Prostate gland (tissue), 2 donors: ENCODE measurements around the gene DCTD.

Experiments used
- CTCF ChIP-seq, 4 experiments: fragments of 200-600 bp in 2 of 4; fragments of 450-650 bp in 2 of 4; sonication (generic) in 2 of 4; IDR thresholded peaks; 1 replicate in 3 of 4; 2 replicates in 1 of 4; pipeline ENCODE4 v1.5.1; 2016 to 2019; ENCODE audit warnings: antibody characterized with exemption in 4 of 4, mild to moderate bottlenecking in 2 of 4, moderate library complexity in 2 of 4
- POLR2A ChIP-seq: fragments of 450-650 bp; IDR thresholded peaks from one replicate; pipeline ENCODE4 v1.6.1; 2016; ENCODE audit warnings: antibody characterized with exemption, mild to moderate bottlenecking

DNA sequence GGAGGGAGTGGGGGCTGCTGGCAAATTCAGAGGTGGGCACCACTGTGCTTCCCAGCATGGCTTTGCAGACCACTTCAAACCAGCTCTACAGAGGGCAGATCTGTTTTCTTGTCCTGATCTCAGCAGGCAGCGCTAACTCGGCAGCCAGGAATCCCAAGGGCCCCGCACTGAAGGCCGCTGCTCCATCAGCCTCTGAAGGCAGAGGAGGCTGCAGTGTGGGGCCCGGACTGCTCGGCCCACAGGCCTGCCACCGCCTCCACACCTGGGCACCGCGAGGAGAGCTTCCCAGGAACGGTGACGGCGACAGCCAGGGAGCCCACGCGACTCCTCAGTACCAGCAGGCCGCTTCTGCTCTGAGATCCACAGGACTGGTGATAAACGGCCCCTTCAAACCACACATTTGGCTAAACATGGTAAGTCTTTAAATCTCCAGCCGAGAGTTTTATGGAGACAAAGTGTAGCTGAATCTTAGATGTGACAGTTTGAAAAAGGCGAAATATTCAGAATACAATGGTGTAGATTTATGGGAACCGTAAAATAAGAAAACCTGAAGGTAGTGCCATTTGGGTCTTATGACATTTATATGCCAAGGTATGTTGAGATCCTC is 23.6 kb downstream of the DCTD start:
- TF ChIP-seq CTCF (IDR thresholded peaks at IDR 0.05) = no peak
- no peak for TF ChIP-seq POLR2A
